T-helper 1 cell treated with Interleukin-12 subunit alpha and Interleukin-12 subunit beta and Interleukin-4 antibody, amounts not matched to agents 30 μg/mL and 1 μg/mL, for 36 hours (primary cell): ENCODE measurements around the gene PTPRN2.

Source experiments
- H3K27ac Mint-ChIP-seq: one replicate; pipeline ENCODE4 v1.8.0; 2021; ENCODE audit warnings: mild to moderate bottlenecking, mixed read lengths
- H3K27me3 Mint-ChIP-seq: one replicate; pipeline ENCODE4 v1.8.0; 2021; ENCODE audit warnings: low read depth, mixed read lengths
- H3K36me3 Mint-ChIP-seq: one replicate; pipeline ENCODE4 v1.8.0; 2021; ENCODE audit warnings: low read depth, mixed read lengths
- H3K4me1 Mint-ChIP-seq: one replicate; pipeline ENCODE4 v1.8.0; 2021; ENCODE audit warnings: low read depth, mixed read lengths
- H3K4me3 Mint-ChIP-seq: one replicate; pipeline ENCODE4 v1.8.0; 2021; ENCODE audit warnings: mild to moderate bottlenecking, moderate library complexity, mixed read lengths
- H3K9me3 Mint-ChIP-seq: one replicate; pipeline ENCODE4 v1.8.0; 2021; ENCODE audit warnings: mixed read lengths

Gene PTPRN2

GRCh38 chr7:158484801-158485531 is 102.7 kb downstream of the PTPRN2 start:
- Mint-ChIP-seq H3K4me3 (no peak overlapping the region), H3K4me1 (no peaks in the 10 kb centered on the region), H3K27ac (no peak overlapping the region), H3K36me3 (no peaks in the 10 kb centered on the region), H3K9me3 (no peaks in the 10 kb centered on the region), H3K27me3 (no peaks in the 10 kb centered on the region)

- Mint-ChIP-seq H3K4me1 (no peaks in the 10 kb centered on the region), H3K27me3 (no peaks in the 10 kb centered on the region), H3K4me3 (no peak overlapping the region), H3K9me3 (no peaks in the 10 kb centered on the region), H3K36me3 (no peaks in the 10 kb centered on the region), H3K27ac (no peak overlapping the region)
Observed at GRCh38 chr7:158482480-158482879, 105.1 kb downstream of the PTPRN2 start.

GRCh38 chr7:158479664-158480025 is 108.0 kb downstream of the PTPRN2 start:
- Mint-ChIP-seq H3K4me1 (no peaks in the 10 kb centered on the region), H3K4me3 (no peak overlapping the region), H3K27ac (no peak overlapping the region), H3K36me3 (no peaks in the 10 kb centered on the region), H3K9me3 (no peaks in the 10 kb centered on the region), H3K27me3 (no peaks in the 10 kb centered on the region)

DNA sequence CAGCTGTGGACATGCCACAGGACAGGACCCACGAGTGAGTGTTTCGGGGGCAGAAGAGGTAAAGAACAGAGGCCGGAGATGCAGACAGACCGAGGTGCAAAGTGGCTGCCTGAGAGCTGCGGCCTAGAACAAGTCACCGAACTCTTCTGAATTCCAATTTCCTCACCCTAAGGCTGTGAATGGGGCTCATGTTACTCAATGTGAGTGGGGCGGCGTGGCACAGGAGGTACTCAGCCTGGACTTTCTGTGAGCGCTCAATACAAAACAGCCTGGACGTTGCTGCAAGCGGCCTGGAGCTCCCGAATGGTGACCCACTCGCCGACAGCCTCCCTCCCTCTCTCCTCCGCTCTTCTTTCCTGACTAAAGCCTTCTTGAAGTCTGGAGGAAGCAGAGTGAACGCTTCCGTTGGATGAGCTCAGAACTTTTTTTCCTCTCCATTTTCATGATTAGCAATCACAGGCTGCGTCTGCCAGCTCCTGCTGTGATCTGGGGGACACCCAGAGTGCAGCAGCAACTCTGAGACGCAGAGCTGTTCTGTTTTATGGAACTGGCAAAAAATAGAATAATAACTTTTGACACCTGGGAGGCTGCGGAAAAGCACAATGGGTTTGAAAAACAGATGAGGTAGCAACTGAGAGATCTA is 108.5 kb downstream of the PTPRN2 start:
- Mint-ChIP-seq H3K27me3 (no peaks in the 10 kb centered on the region), H3K36me3 (no peaks in the 10 kb centered on the region), H3K27ac (no peak overlapping the region), H3K9me3 (no peaks in the 10 kb centered on the region), H3K4me3 (no peak overlapping the region), H3K4me1 (no peaks in the 10 kb centered on the region)

DNA sequence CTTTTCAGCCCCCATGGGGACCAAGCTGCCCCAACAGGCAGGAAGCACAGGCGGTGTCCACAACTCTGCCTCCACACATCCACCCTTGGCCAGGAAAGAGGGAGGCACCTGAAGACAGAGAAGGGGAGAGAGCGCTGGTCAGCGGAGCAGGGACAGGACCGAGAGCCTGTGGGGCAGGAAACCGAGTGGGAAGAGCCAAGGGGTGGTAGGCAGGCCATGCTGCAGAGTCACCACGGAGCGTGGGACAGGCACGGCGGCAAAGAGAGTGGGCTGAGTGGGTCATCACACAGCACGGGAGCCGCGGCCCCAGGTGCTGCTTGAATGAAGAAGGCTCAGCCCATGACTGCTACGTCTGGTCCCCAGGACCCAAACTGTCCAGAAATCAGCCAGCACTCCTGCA is 109.8 kb downstream of the PTPRN2 start:
- no peaks in the 10 kb centered on the region for H3K36me3 Mint-ChIP-seq
- H3K4me1 Mint-ChIP-seq, result no peaks in the 10 kb centered on the region
- no peak overlapping the region for H3K27ac Mint-ChIP-seq
- no peak overlapping the region for H3K4me3 Mint-ChIP-seq
- no peaks in the 10 kb centered on the region for H3K9me3 Mint-ChIP-seq
- no peaks in the 10 kb centered on the region for H3K27me3 Mint-ChIP-seq

DNA sequence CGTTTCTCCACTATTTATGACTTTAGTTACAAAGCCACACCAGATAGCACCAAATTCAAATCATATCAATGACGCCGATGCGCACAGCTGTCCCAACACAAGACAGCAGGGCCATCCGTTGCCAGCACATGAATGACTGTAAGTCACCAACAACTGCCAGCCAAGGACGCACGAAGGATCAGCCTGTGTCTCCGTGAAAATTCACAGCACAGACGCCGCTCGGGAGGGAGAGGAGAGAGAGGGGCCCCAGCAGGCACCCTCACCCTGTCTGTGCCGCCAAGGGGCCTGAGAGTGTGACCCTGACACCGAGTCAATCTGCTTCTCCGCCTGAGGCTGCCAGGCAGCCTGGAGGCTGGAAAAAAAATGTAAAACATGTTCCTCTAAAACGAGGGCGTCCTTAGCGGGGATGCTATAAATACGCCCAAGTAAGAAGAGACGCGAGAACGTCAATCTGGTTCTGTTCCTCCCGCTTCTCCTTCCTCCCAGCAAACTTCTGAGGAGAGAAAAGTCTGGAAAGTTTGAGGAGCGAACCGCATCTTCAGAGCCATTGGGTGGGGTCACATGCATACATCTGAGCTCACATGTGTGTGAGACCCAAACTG is 111.2 kb downstream of the PTPRN2 start:
- Mint-ChIP-seq H3K9me3 (no peaks in the 10 kb centered on the region), H3K36me3 (no peaks in the 10 kb centered on the region), H3K27me3 (no peaks in the 10 kb centered on the region), H3K4me3 (no peak overlapping the region), H3K27ac (no peak overlapping the region), H3K4me1 (no peaks in the 10 kb centered on the region)

GRCh38 chr7:158475679-158476052 is 112.0 kb downstream of the PTPRN2 start:
- no peaks in the 10 kb centered on the region for H3K4me1 Mint-ChIP-seq
- H3K4me3 Mint-ChIP-seq, result no peak overlapping the region
- H3K27ac Mint-ChIP-seq, result no peak overlapping the region

GRCh38 chr7:158475036-158475678 is 112.5 kb downstream of the PTPRN2 start:
- H3K36me3 Mint-ChIP-seq, result no peaks in the 10 kb centered on the region
- H3K4me3 Mint-ChIP-seq, result no peak overlapping the region
- no peaks in the 10 kb centered on the region for H3K9me3 Mint-ChIP-seq
- no peaks in the 10 kb centered on the region for H3K27me3 Mint-ChIP-seq
- no peaks in the 10 kb centered on the region for H3K4me1 Mint-ChIP-seq
- H3K27ac Mint-ChIP-seq, result no peak overlapping the region

More at GRCh38 chr7:158475679-158476052, 112.0 kb downstream of the PTPRN2 start:
- Mint-ChIP-seq H3K36me3 (no peaks in the 10 kb centered on the region), H3K9me3 (no peaks in the 10 kb centered on the region), H3K27me3 (no peaks in the 10 kb centered on the region)

- Mint-ChIP-seq H3K9me3 (no peaks in the 10 kb centered on the region), H3K4me1 (no peaks in the 10 kb centered on the region), H3K4me3 (no peak overlapping the region), H3K27ac (no peak overlapping the region), H3K36me3 (no peaks in the 10 kb centered on the region), H3K27me3 (no peaks in the 10 kb centered on the region)
Observed at GRCh38 chr7:158474488-158474887, 113.1 kb downstream of the PTPRN2 start.

DNA sequence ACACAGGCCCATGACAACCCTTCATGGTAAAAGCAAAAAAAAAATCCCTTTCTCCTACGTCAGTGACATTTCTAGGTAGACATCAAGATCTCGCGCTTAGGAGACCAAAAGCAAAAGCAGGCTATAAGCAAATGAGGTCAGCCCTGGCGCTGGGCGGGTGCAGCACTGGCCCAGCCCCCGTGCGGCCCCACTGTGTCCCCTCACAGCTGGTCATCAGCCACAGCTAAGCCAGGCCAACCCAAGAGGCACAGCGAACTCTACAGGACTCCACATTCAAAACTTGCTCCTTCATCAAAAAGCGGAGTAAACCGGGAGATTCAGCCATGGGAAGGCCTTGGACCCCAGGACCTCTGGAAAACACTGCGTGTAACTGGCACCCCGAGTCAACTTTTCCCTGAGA is 113.7 kb downstream of the PTPRN2 start:
- Mint-ChIP-seq H3K4me1 (no peaks in the 10 kb centered on the region), H3K4me3 (no peak overlapping the region), H3K27ac (no peak overlapping the region), H3K27me3 (no peaks in the 10 kb centered on the region), H3K9me3 (no peaks in the 10 kb centered on the region), H3K36me3 (no peaks in the 10 kb centered on the region)

DNA sequence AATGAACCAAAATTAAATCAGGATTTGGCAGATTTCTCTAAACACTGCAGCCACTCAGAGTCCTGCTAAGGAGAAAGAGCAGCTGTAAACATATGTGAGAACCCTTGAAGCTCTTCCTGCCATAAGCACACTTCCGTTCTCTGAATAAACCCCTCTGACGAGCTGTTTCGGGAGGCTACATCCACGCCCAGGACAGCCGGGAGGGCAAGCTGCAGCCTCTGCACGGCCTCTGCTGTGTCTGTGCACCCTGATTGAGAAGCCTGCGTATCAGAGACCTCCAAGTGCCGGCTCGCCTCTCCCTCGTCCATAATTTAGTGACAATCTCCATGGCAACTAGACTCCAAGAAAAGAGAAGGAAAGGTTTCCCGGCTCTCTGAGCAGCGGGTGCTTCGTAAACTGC is 114.4 kb downstream of the PTPRN2 start:
- Mint-ChIP-seq H3K9me3 (no peaks in the 10 kb centered on the region), H3K4me1 (no peaks in the 10 kb centered on the region), H3K4me3 (no peak overlapping the region), H3K27ac (no peak overlapping the region), H3K36me3 (no peaks in the 10 kb centered on the region), H3K27me3 (peaks cover 4% of the 10 kb centered on the region)

DNA sequence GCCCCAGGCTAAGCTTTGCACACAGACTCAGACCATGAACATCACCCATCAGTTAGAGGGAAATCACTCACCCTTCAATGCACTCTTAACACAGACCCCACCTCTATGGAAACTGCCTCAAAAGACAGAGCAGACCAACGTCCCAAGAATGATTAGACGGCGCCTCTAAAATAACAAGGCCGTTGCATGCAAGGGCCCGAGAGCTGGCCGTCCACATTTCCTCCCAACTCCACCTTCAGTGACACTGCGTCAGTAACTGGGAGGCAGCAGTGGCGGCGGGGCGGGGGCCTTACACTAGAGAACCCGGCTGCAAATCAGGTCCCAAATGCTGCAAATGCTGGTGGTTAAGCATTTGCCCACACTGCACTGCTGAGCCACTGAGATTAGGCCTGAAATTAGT is 115.0 kb downstream of the PTPRN2 start:
- Mint-ChIP-seq H3K4me1 (no peaks in the 10 kb centered on the region), H3K4me3 (no peak overlapping the region)

DNA sequence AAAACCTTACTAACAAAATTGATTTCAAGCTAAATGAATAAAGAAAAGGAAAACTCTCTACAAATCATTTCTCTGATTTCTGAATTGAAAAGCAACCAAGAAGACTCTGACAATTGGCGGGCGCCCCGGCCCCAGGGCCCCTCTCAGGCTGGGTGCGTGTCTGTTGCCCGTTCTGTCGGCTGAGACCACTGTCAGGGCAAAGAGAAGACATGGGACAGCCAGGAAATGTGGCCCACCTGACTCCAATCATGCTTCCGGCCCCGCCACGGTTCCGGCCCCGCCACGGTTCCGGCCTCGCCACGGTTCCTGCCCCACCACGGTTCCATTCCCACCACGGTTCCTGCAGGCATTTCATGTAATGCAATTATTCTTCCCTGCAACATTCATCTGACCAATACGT is 115.9 kb downstream of the PTPRN2 start:
- H3K27me3 Mint-ChIP-seq, result peaks cover 4% of the 10 kb centered on the region
- H3K4me3 Mint-ChIP-seq, result no peak overlapping the region
- H3K9me3 Mint-ChIP-seq, result no peaks in the 10 kb centered on the region
- H3K4me1 Mint-ChIP-seq, result no peaks in the 10 kb centered on the region
- H3K36me3 Mint-ChIP-seq, result no peaks in the 10 kb centered on the region
- H3K27ac Mint-ChIP-seq, result no peak overlapping the region

More for the DNA sequence above, 115.0 kb downstream of the PTPRN2 start:
- Mint-ChIP-seq H3K27me3 (peaks cover 4% of the 10 kb centered on the region), H3K9me3 (no peaks in the 10 kb centered on the region), H3K27ac (no peak overlapping the region), H3K36me3 (no peaks in the 10 kb centered on the region)

GRCh38 chr7:158470336-158470735 is 117.3 kb downstream of the PTPRN2 start:
- no peaks in the 10 kb centered on the region for H3K9me3 Mint-ChIP-seq
- peaks cover 4% of the 10 kb centered on the region for H3K27me3 Mint-ChIP-seq
- no peaks in the 10 kb centered on the region for H3K4me1 Mint-ChIP-seq
- H3K36me3 Mint-ChIP-seq, result no peaks in the 10 kb centered on the region
- H3K27ac Mint-ChIP-seq, result no peak overlapping the region
- H3K4me3 Mint-ChIP-seq, result no peak overlapping the region
